C4-2B (cell line): ENCODE data around the gene FOXN3.

Experiments
- H3K27ac ChIP-seq: fragments of 450-650 bp; 2 replicates; pipeline ENCODE4 v1.5.1; 2017
- ZFX ChIP-seq: fragments of 450-650 bp; IDR thresholded peaks from 2 replicates; pipeline ENCODE4 v1.6.1; 2017
- TF ChIP-seq, protein P1 (sequence below): fragments of 450-650 bp; conservative IDR thresholded peaks from 2 replicates; pipeline ENCODE4 v1.5.1; 2017; ENCODE audit warnings: mild to moderate bottlenecking

FOXN3 gene

DNA sequence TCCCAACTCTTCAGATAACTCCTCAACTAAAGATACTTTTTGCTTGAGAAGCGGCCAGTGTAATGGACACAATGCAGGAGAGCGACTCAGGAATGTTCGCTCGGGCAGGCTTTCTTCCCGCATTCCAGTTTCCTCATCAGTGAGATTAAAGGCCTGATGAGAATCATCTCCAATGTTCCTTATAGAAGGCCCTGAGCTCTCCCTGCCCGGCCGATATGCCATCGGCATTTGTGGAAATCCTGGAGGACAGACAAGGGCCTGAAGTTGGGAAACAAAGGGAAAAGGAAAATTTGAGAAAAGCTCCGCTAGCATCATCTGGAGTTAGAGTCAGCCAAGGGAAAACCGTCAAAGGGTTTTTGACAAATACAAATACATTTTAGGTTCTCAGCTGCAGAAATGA lies 38.0 kb upstream of the FOXN3 start:
- TF ChIP-seq, protein P1, sequence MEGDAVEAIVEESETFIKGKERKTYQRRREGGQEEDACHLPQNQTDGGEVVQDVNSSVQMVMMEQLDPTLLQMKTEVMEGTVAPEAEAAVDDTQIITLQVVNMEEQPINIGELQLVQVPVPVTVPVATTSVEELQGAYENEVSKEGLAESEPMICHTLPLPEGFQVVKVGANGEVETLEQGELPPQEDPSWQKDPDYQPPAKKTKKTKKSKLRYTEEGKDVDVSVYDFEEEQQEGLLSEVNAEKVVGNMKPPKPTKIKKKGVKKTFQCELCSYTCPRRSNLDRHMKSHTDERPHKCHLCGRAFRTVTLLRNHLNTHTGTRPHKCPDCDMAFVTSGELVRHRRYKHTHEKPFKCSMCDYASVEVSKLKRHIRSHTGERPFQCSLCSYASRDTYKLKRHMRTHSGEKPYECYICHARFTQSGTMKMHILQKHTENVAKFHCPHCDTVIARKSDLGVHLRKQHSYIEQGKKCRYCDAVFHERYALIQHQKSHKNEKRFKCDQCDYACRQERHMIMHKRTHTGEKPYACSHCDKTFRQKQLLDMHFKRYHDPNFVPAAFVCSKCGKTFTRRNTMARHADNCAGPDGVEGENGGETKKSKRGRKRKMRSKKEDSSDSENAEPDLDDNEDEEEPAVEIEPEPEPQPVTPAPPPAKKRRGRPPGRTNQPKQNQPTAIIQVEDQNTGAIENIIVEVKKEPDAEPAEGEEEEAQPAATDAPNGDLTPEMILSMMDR = no peak
- no peak for TF ChIP-seq ZFX
- H3K27ac ChIP-seq = no peak overlapping the region

DNA sequence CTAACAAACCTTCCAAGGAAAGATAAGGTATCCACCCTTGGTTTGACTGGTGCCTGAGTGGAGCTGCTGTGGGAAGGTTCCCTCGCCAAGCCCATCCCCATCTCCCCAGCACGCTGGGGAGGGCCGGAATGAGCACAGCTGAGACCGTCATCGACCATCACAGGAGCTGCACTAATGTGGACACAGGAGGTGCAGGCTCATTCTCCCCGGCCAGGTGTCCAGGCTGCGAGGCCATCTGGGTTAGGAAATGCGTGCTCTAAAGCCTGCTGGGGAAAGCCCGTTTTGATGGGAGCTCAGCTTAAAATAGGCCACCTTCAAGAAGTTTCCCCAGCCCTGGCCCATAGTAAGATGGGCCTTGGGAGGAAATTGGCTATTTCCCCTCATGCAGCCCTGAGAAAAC lies 35.2 kb upstream of the FOXN3 start:
- H3K27ac ChIP-seq = no peak overlapping the region
- no peak for TF ChIP-seq ZFX
- TF ChIP-seq, protein P1 = no peak

GRCh38 chr14:89451229-89451628 lies 34.2 kb upstream of the FOXN3 start:
- no peak overlapping the region for H3K27ac ChIP-seq
- TF ChIP-seq, protein P1 = no peak
- TF ChIP-seq ZFX = no peak

- TF ChIP-seq, protein P1 = no peak
- TF ChIP-seq ZFX = no peak
- H3K27ac ChIP-seq = no peak overlapping the region
Observed at GRCh38 chr14:89447182-89447944, 30.3 kb upstream of the FOXN3 start.

GRCh38 chr14:89445273-89445973 lies 28.4 kb upstream of the FOXN3 start:
- TF ChIP-seq, protein P1 = no peak
- no peak for TF ChIP-seq ZFX
- H3K27ac ChIP-seq = no peak overlapping the region

DNA sequence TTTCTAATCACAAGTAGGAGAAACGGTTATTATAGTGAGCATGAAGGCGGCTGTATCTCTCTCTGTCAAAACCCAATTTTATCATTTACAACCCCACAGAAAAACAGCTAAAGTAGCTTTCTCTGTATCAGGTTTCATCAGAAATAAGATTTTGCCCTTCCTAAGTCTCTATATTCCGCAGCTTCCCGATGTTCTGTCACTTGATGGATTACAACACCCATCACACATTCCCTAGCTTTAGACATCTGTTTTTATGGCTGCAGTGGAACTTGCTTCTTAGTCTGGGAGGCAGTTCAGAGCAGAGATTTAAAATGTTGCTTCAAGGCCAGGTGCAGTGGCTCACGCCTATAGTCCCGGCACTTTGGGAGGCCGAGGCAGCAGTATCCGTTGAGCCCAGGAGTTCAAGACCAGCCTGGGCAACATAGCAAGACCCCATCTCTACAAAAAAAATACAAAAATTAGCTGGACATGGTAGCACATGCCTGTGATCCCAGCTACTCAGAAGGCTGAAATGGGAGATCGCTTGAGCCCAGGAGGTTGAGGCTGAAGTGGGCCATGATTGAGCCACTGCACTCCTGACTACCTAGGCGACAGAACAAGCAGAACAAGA lies 27.6 kb upstream of the FOXN3 start:
- TF ChIP-seq, protein P1 = no peak
- no peak for TF ChIP-seq ZFX
- H3K27ac ChIP-seq = no peak overlapping the region

DNA sequence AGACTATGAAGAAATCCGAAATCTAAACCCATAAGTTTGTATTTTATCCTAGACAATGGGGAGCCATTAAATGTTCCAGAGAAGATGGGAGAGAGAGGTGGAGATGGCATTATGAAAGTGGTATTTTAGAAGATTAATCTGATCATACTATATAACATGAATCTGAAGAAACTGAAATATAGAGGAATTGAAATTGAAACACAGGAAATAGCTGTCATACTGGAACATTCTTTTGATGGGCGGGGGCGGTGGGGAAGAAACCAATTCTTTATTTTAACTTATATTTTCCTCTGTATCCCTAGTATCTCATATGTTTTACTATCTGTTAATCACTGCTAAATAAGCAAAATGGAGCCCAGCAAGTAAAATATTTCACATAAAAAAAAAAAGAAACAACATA lies 27.0 kb upstream of the FOXN3 start:
- H3K27ac ChIP-seq = no peak overlapping the region

More for the DNA sequence above, 27.0 kb upstream of the FOXN3 start:
- TF ChIP-seq, protein P1 = no peak
- no peak for TF ChIP-seq ZFX
